HG02588 (cell line): Measurements from ENCODE around the gene PHLPP1.
A peak's percentile ranks its signal among the peaks of the same experiment; 100 is the strongest.
"Not testable (repeated sequence)": the region's sequence is repeated elsewhere in the genome, so short reads cannot be mapped to it uniquely, and the experiment has no call there.

ENCODE experiments used
- ATAC-seq: cut with Tn5 transposase; IDR thresholded peaks from one replicate; pipeline ENCODE4 v1.9.1; 2021; ENCODE audit warnings: mild to moderate bottlenecking, moderate library complexity; ENCODE audit not compliant: unreplicated experiment

PHLPP1 gene

GRCh38 chr18:62802523-62802922 is 87.2 kb downstream of the PHLPP1 start:
- ATAC-seq: no peak

GRCh38 chr18:62807396-62807795 is 92.1 kb downstream of the PHLPP1 start:
- ATAC-seq: no peak

DNA sequence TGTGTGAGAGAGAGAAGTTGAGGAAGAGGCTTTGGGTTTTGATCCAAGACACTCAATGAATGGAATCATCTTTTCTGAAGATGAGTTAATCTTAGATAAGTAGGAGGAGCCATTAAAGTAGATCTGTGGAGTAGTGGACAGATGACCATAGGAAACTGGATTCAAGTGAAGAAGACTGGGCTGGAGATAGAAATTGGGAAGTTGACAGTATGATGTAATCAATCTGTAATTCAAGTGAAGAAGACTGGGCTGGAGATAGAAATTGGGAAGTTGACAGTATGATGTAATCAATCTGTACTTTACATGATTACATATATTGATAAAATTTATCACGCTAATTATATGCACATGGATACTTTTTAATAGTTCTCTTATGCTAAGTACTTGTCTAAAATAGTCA is 92.8 kb downstream of the PHLPP1 start:
- no peak for ATAC-seq

GRCh38 chr18:62809445-62809844 is 94.1 kb downstream of the PHLPP1 start:
- not testable (repeated sequence) for ATAC-seq

DNA sequence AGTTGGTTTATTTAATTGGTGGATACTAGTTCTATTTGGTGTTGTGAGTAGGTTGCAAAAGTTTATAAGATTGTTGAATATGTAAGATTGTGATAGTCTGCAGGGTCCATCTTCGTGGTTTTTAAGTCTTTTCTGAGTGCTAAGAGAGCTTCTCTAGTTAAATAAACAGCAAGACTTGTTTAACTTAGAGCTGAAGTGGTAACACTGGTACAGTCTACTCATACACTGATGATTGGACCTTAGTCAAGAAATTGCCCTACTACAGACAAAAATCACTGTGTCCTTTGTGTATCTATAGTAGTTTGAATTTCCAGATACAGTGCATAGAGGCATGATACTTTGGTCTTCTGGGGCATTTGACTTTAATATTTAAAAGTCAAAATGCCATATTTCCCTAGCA is 94.6 kb downstream of the PHLPP1 start:
- no peak for ATAC-seq

GRCh38 chr18:62810682-62811081 is 95.3 kb downstream of the PHLPP1 start:
- no peak for ATAC-seq

DNA sequence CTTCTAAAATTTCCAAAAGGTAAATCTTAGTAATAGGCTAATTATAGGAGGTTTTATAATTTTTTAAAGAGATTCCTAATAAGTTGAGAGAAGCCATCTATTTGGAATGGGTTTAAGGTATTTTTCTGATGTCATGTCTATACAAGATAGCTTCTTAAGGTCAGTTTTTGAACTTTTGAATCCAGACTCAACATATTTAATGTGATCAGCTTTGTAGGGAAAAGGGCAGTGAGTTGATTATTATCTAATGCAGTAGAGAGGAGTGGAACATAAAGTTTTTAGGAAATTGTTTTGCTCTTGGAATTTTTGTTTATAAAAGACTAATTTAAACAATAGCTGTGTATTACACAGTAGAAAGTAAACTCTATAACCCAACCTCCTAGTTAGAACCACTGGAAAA is 96.3 kb downstream of the PHLPP1 start:
- no peak for ATAC-seq

- no peak for ATAC-seq
These were observed 96.9 kb downstream of the PHLPP1 start for GRCh38 chr18:62812242-62812641.

DNA sequence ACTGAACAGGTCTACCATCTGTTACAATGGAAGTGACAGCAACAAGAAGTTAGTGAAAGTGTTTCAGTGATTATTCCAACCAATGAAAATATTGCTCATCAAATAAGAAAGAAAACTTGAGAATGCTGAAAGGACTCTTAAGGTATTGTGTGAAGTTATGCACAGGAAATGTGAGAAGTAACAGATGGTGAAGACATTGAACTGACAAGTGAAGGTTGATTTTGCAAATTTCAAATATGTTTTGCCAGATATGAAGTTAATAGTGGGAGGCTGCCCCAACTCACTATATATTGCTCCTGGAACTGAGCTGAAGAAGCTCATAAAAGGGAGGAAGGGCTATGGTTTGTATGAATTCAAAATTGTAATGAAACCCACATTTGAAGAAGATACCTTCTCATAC is 97.5 kb downstream of the PHLPP1 start:
- no peak for ATAC-seq

GRCh38 chr18:62814132-62814759 is 98.9 kb downstream of the PHLPP1 start:
- no peak for ATAC-seq

DNA sequence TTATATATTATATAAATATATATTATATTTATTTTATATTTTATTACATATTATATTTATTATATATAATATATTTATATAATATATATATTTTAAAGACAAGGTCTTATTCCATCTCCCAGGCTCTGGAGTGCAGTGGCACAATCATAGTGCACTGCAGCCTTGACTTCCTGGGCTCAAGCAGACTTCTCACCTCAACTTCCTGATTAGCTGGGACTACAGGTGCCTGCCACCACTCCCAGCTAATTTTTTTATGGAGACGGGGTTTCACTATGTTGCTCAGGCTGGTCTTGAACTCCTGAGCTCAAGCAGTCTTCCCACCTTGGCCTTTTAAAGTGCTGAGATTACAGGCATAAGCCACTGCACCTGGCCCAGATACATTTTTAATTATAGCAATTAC is 110.0 kb downstream of the PHLPP1 start:
- no peak for ATAC-seq

DNA sequence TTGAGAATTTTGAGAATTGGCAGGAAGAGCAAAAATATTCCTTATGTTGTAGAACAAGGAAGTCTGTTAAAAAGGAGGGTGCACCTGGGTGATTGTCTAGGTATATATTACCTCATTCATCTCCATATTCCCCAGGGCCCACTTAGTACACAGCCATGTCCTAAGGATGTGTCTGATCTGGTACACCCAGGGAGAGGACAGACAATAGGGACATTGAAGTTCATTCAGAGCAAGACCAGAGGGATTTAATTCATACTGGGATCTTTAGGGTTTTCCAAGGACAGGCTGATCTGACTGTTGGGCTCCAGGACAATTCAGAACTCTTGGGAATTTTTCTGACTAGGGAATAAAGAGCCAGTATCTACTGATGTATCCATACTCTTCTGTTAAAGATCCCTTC is 112.1 kb downstream of the PHLPP1 start:
- ATAC-seq: no peak

GRCh38 chr18:62828091-62828640 is 112.8 kb downstream of the PHLPP1 start:
- no peak for ATAC-seq

GRCh38 chr18:62828852-62829251 is 113.5 kb downstream of the PHLPP1 start:
- no peak for ATAC-seq

DNA sequence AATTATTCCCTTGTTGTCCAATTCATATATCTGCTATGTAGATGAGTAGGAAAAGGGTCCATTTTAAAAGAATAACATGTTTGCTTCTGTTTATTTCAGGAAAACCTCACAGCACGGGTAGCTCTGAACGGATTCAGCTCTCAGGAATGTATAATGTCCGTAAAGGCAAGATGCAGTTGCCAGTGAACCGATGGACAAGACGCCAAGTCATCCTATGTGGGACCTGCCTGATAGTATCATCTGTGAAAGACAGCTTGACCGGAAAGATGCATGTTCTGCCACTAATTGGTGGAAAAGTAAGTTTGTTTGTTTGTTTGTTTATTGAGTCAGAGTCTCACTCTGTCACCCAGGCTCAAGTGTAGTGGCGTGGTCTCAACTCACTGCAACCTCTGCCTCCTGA is 114.6 kb downstream of the PHLPP1 start:
- no peak for ATAC-seq

DNA sequence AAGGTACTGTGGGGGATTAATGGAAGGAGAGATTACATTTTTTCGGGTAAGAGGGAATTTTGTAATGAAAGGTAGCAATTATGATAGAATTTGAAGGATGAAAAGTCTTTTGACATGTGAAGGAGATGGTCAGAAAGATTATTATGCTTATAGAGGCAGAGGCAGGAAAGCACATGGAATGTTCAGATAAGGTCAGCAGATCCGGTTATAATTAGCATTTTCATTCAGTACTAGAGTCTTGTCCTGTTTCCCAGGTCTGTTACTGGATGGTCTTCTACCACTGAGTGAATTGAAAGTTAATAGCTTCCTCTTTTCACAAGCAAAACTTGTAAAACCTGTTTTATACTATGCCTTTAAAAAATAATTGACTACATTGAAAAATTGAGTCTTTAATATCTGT is 116.9 kb downstream of the PHLPP1 start:
- ATAC-seq: no peak

DNA sequence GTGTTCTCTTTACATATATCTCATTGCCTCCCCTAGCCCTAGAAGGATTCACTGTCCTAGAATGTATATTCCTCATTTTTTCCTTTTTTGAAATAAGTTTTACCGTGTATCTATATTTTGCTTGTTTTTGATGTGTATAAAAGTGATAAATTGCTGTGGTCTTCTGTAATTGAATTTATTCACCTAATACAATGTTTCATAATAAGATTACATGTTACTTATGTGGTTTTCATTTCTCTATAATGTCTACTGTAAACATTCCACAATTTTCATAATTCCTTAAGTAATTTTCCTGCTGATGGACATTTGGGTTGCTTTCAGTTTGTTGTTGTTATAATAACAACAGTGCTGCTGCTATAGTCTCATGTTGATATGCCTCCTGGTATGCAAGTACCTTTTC is 118.2 kb downstream of the PHLPP1 start:
- ATAC-seq: no peak

DNA sequence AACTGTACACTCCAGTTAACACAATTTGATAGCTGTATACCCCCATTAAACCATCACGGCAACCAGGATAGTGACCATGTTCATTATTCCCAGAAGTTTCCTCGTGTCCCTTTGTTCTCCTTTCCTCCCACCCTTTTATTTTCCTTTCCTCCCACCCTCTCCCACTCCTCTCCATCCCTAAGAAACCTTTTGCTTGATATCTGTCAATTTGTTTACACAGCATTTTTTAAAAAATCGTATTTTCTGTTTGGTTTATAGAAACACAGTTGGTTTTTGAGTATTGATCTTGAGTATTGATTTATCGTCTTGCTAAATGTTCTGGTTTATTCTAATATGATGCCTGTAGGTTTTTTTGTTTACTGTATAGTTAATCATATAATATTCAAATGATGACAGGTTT is 119.4 kb downstream of the PHLPP1 start:
- ATAC-seq: no peak

- no peak for ATAC-seq
These were observed 121.7 kb downstream of the PHLPP1 start for GRCh38 chr18:62837011-62837410.

DNA sequence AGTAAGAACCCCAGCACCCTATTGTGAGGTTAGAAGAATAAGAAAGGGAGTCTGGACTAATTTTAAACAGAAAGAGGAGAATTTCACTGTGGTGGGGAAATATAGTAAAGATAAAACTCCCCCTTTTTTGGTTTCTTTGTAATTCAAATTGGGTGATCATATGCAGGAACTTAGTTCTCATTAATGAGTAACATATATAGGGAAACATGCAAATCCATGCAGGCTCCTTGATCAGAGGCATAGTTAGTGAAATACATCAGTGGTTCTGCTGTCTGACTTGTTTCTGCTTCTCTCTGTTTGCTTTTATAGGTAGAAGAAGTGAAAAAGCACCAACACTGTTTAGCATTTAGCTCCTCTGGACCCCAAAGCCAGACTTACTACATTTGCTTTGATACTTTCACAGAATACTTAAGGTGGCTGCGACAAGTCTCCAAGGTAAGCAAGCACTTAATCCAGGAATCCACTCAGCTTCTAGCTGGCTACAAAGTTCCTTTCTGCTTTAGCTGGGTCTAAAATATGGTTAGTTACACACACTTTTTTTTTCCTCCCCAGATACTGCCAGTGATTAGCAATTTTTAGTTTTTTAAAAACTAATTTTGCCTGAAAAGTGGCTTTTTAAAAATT is 123.2 kb downstream of the PHLPP1 start:
- ATAC-seq: peak; percentile 75

DNA sequence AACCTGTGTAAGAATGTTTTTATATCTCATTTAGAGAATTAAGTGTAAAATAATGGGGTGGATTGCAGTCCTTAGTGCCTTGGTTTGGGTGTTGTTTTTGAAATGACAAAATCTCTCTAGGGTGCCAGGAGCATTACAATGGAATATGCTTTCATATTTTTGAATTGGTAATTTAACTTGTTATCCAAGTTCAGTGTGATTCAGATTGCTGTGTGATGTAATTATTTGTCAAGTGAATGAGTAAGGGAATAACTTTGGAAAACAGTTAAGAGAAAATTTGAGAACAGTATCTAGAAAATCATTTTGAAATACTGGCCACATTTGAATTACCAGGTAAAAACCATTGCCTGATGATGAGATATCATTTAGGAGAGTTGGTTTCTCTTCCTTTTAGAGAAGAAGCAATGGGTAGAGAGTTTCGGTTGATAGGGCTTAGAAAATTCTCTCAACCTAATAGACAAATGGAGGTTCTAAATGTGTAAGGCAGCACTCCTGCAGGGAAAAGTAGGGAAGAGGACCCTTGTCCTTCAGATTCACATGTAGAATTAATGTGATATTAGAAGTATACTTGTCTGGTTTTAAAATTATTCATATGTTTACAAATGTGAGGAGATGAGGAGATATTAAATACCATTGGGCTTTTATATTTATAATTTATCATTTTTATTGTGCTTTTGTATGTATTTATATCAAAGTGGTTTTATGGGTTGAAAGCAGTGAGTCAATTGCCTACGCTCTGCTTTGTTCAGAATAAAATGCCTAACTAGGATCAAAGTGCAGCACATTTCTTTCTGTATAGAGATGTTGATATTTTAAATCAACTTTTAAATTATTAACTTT is 124.8 kb downstream of the PHLPP1 start:
- ATAC-seq: no peak

- no peak for ATAC-seq
These were observed 126.1 kb downstream of the PHLPP1 start for GRCh38 chr18:62841405-62841804.
